ENCODE measurements around the gene ZNRF1. TPM values are rescaled to one million over a fixed set of nuclear protein-coding genes. Genes with fewer than 3 reads are reported as not detected.

ZNRF1 gene
- total and polyA plus RNA-seq, 2 experiments from 2014 or later: 45.3 to 58.7 TPM

DNA sequence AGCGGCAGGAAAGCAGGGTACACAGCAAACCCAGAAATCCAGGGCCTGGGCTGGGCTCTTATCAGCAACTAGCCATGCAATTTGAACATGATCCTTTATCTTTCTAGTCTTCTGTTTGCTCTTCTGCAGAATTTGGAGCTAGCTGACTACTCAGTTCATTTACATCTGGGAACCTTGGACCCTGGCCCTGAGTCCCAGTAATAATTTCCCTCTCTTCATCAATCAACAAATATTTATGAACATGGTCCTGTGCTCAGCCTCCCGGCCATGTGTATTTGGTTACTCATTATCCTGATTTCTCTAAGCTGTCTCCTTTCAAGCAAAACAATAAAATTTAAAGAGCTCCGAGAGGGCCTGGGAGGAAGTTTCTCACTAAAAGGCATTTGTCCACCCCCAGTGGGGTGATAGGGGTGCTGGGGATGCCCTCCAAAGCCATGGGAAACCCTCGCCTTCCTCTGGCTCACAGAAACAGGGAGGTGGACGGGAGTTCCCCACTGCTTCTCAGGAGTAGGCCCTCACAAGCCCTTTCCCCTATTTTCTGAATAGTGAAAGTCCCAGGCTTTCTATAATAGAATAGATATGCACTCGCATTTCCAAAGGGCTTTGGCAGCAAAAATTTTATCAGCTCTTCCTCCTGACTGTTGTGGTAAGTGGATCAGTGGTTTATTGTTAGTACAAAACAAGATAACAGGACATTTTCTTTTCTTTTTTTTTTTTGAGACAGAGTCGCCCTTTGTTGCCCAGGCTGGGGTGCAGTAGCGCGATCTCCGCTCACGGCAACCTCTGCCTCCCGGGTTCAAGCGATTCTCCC lies 7.0 kb upstream of the ZNRF1 start:
- no peak for TF ChIP-seq CTCF (IDR thresholded peaks at IDR 0.05; ENCODE audit: low read depth, low read length)
- no peaks in the 10 kb centered on the region for H3K36me3 ChIP-seq
- H3K4me1 ChIP-seq (ENCODE audit: low read depth): peaks cover 10% of the 10 kb centered on the region
- peak overlapping the region; percentile 56 for H3K27ac ChIP-seq
- no peaks in the 10 kb centered on the region for H3K9me3 ChIP-seq (ENCODE audit: low read depth)
- no peak overlapping the region for H3K4me3 ChIP-seq
- no peaks in the 10 kb centered on the region for H3K27me3 ChIP-seq
- DNase-seq (ENCODE audit: low read depth in 1 of 2, low spot score in 1 of 2): peak; percentile 12 to 27

DNA sequence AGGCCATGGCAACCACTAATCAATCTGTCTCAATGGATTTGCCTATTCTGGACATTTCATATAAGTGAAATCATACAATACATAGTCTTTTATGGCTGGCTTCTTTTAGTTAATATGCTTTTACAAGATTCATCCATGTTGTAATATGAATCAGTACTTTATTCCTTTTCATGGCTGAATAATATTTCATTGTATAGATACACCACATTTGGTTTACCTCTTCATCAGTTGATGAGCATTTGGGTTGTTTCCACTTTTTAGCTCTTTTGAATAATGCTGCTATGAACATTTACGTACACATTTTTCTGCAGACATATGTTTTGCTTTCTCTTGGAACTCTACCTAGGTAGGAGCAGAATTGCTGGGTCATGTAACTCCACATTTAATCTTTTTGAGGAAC lies 2.8 kb upstream of the ZNRF1 start:
- DNase-seq (ENCODE audit: low read depth in 1 of 2, low spot score in 1 of 2): no peak
- H3K36me3 ChIP-seq: no peaks in the 10 kb centered on the region
- peaks cover 18% of the 10 kb centered on the region for H3K4me1 ChIP-seq (ENCODE audit: low read depth)
- H3K27me3 ChIP-seq: no peaks in the 10 kb centered on the region
- H3K27ac ChIP-seq: no peak overlapping the region
- no peaks in the 10 kb centered on the region for H3K9me3 ChIP-seq (ENCODE audit: low read depth)
- TF ChIP-seq CTCF (IDR thresholded peaks at IDR 0.05; ENCODE audit: low read depth, low read length): no peak
- no peak overlapping the region for H3K4me3 ChIP-seq

DNA sequence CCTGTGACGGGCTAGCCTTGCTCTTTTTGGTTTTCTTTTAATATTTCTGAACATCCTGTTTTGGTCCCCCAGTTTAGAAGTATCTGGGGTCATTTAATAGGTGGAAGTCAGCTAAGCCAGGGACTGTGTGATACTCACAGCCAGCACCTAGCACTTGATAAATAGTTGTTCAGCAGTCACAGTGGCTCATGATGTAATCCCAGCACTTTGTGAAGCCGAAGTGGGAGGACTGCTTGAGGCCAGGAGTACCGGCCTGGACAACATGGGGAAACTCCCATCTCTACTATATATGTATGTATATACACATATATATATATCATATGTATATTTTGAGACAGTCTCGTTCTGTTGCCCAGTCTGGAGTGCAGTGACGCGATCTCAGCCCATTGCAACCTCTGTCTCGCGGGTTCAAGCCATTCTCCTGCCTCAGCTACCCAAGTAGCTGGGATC lies 1.8 kb upstream of the ZNRF1 start:
- Histone ChIP-seq H3K27me3 (no peaks in the 10 kb centered on the region), H3K9me3 (ENCODE audit: low read depth) (no peaks in the 10 kb centered on the region), H3K27ac (no peak overlapping the region), H3K4me1 (ENCODE audit: low read depth) (peaks cover 20% of the 10 kb centered on the region), H3K4me3 (no peak overlapping the region), H3K36me3 (no peaks in the 10 kb centered on the region)
- DNase-seq (ENCODE audit: low read depth in 1 of 2, low spot score in 1 of 2): no peak
- no peak for TF ChIP-seq CTCF (IDR thresholded peaks at IDR 0.05; ENCODE audit: low read depth, low read length)

DNA sequence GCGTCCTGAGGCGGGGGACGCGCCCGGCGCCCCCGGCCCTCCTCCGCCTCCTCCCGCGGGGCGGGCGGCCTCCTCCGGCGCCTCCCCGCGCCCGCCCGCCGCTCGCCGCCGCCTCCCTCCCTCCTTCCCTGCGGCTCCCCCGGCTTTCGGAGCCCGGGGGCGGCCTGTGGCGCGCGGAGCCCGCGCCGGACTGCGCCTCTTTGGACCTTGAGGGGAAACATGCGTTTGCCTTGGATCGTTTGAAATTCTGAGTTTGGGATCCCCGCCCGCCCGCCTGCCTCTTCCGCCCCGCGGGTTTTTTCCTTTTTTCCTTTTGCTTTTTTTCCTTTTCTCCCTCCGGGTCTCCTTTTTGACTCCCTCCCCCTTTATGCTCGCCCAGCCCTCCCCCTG lies 390 bp downstream of the ZNRF1 start:
- Histone ChIP-seq H3K36me3 (no peaks in the 10 kb centered on the region), H3K4me1 (ENCODE audit: low read depth) (peaks cover 38% of the 10 kb centered on the region), H3K27ac (peak overlapping the region; percentile 79), H3K9me3 (ENCODE audit: low read depth) (no peaks in the 10 kb centered on the region), H3K4me3 (peak overlapping the region; percentile 77), H3K27me3 (no peaks in the 10 kb centered on the region)
- peak in 1 of 2 donors; percentile 40 for DNase-seq (ENCODE audit: low read depth in 1 of 2, low spot score in 1 of 2)
- no peak for TF ChIP-seq CTCF (IDR thresholded peaks at IDR 0.05; ENCODE audit: low read depth, low read length)

- Histone ChIP-seq H3K4me1 (ENCODE audit: low read depth) (peaks cover 39% of the 10 kb centered on the region), H3K36me3 (no peaks in the 10 kb centered on the region), H3K27me3 (no peaks in the 10 kb centered on the region), H3K27ac (peak overlapping the region; percentile 79), H3K9me3 (ENCODE audit: low read depth) (no peaks in the 10 kb centered on the region), H3K4me3 (peak overlapping the region; percentile 77)
- no peak for TF ChIP-seq CTCF (IDR thresholded peaks at IDR 0.05; ENCODE audit: low read depth, low read length)
- peak; percentile 26 to 40 for DNase-seq (ENCODE audit: low read depth in 1 of 2, low spot score in 1 of 2)
Measured at GRCh38 chr16:74999609-75000480, 1.0 kb downstream of the ZNRF1 start.
